HFFc6 (cell line): ENCODE measurements around the gene ZSCAN16. TPM values are rescaled to one million over a fixed set of nuclear protein-coding genes. Genes with fewer than 3 reads are reported as not detected.

Experiments
- DNase-seq: peaks from one replicate; pipeline ENCODE4 v3.0.0-alpha.2; 2018
- H3K27ac Mint-ChIP-seq: 2 replicates; pipeline ENCODE4 v1.8.0; 2020; ENCODE audit warnings: mild to moderate bottlenecking, mixed read lengths
- H3K27me3 Mint-ChIP-seq: 2 replicates; pipeline ENCODE4 v1.8.0; 2021; ENCODE audit warnings: mild to moderate bottlenecking, moderate library complexity, mixed read lengths; ENCODE audit not compliant: insufficient read depth
- H3K36me3 Mint-ChIP-seq: 2 replicates; pipeline ENCODE4 v1.8.0; 2021; ENCODE audit warnings: low read depth, mixed read lengths
- H3K4me1 Mint-ChIP-seq: 2 replicates; pipeline ENCODE4 v1.8.0; 2020; ENCODE audit warnings: low read depth, mixed read lengths
- H3K4me3 Mint-ChIP-seq: 2 replicates; pipeline ENCODE4 v1.8.0; 2020; ENCODE audit warnings: mild to moderate bottlenecking, moderate library complexity, mixed read lengths
- H3K9me3 Mint-ChIP-seq: 2 replicates; pipeline ENCODE4 v1.8.0; 2020; ENCODE audit warnings: mild to moderate bottlenecking, mixed read lengths
- CTCF ChIP-seq: fragments of 200-600 bp; sonication (generic); IDR thresholded peaks from 2 replicates; pipeline ENCODE4 v1.5.0; 2021; ENCODE audit warnings: antibody characterized with exemption, mild to moderate bottlenecking
- total RNA-seq, 6 experiments: library from RNA; stranded (reverse); fragmentation: NEBNext Ultra II Directional; extraction: Animal tissue kit (Norgen Biotek cat#: 25700); gene quantifications; 2 replicates in 1 of 6; 3 replicates in 5 of 6; pipeline ENCODE4 v1.2.3, GENCODE V29; 2021

ZSCAN16 gene
- total RNA-seq, 6 experiments from 2014 or later = 0.84 to 1.6 (median 1.1) TPM

DNA sequence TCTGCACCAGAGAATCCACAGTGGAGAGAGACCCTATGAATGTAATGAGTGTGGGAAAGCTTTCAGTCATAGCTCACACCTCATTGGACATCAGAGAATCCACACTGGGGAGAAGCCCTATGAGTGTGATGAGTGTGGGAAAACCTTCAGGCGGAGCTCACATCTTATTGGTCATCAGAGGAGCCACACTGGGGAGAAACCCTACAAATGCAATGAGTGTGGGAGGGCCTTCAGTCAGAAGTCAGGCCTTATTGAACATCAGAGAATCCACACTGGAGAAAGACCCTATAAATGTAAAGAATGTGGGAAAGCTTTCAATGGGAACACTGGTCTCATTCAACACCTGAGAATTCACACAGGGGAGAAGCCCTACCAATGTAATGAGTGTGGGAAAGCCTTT lies 29.1 kb downstream of the ZSCAN16 start:
- H3K27ac Mint-ChIP-seq = no peak overlapping the region
- peaks cover 65% of the 10 kb centered on the region for H3K36me3 Mint-ChIP-seq
- no peak overlapping the region for H3K4me3 Mint-ChIP-seq
- H3K4me1 Mint-ChIP-seq = no peaks in the 10 kb centered on the region
- no peak for DNase-seq
- no peaks in the 10 kb centered on the region for H3K27me3 Mint-ChIP-seq
- peaks cover 8% of the 10 kb centered on the region for H3K9me3 Mint-ChIP-seq
- TF ChIP-seq CTCF = no peak

GRCh38 chr6:28154357-28154756 lies 29.9 kb downstream of the ZSCAN16 start:
- H3K4me3 Mint-ChIP-seq = no peak overlapping the region

DNA sequence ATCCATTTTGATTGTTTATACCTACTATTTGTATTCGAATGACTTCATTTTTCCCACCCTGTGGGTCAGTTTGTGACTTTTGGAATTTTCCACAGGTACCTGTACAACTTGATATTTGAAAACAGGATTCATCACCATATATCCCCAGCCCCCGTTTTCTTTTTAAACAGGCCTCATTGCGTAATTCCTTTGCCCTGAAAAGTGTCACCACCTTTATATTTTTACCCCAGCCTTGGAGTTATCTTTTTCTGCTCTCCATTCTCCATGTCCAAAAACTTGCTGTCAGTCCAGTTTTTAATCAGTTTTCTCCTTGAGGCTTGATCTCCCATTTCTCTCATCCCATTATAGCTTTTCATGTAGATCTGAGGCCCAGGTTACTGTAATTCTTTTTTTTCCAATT lies 33.9 kb downstream of the ZSCAN16 start:
- Mint-ChIP-seq H3K9me3 (no peaks in the 10 kb centered on the region), H3K4me1 (peaks cover 22% of the 10 kb centered on the region), H3K27me3 (no peaks in the 10 kb centered on the region; the same call in 1 of the 2 replicates), H3K4me3 (no peak overlapping the region), H3K36me3 (peaks cover 39% of the 10 kb centered on the region), H3K27ac (no peak overlapping the region)
- no peak for TF ChIP-seq CTCF
- DNase-seq = no peak

More at GRCh38 chr6:28154357-28154756, 29.9 kb downstream of the ZSCAN16 start:
- H3K9me3 Mint-ChIP-seq = peaks cover 8% of the 10 kb centered on the region
- TF ChIP-seq CTCF = no peak
- H3K36me3 Mint-ChIP-seq = peaks cover 70% of the 10 kb centered on the region
- no peaks in the 10 kb centered on the region for H3K4me1 Mint-ChIP-seq
- DNase-seq = no peak
- no peaks in the 10 kb centered on the region for H3K27me3 Mint-ChIP-seq
- no peak overlapping the region for H3K27ac Mint-ChIP-seq

DNA sequence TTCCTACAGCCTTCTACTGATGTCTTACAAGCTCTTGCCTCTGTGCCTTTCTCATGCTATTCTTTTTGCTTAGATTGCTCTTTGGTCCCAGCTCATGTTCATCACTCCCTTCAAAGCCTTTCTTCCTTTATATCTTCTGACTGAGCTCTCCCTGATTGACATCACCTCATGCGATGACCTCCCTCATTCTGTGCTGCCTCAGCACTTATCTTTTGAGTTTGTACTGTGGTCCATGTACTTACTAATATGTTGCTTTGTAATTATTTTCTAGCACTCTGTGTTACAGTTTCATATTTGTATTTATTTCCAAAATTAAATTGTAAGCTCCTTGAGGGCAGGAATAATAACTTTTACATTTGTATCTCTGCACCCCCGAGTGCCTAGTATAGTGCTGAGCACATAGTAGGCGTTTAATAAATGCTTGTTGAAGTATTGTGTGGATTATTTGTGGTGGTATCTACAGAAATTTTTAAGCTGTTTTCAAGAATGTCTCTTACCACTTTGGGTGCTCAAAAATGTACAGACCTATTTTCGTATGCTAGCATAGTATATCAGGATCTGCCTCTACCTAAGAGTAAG lies 34.7 kb downstream of the ZSCAN16 start:
- no peaks in the 10 kb centered on the region for H3K9me3 Mint-ChIP-seq
- peaks cover 31% of the 10 kb centered on the region for H3K36me3 Mint-ChIP-seq
- no peak overlapping the region for H3K27ac Mint-ChIP-seq
- TF ChIP-seq CTCF = no peak
- DNase-seq = no peak
- H3K4me1 Mint-ChIP-seq = peaks cover 22% of the 10 kb centered on the region
- no peaks in the 10 kb centered on the region; the same call in 1 of the 2 replicates for H3K27me3 Mint-ChIP-seq
- H3K4me3 Mint-ChIP-seq = no peak overlapping the region

GRCh38 chr6:28160233-28160632 lies 35.8 kb downstream of the ZSCAN16 start:
- Mint-ChIP-seq H3K9me3 (no peaks in the 10 kb centered on the region), H3K27ac (no peak overlapping the region), H3K4me3 (no peak overlapping the region), H3K27me3 (no peaks in the 10 kb centered on the region; the same call in 1 of the 2 replicates), H3K4me1 (peaks cover 22% of the 10 kb centered on the region), H3K36me3 (peaks cover 24% of the 10 kb centered on the region)
- no peak for TF ChIP-seq CTCF
- DNase-seq = no peak
